Adipose tissue (tissue), 3 donors: Measurements from ENCODE around the gene ZSWIM2. TPM values are rescaled to one million over a fixed set of nuclear protein-coding genes. Genes with fewer than 3 reads are reported as not detected.
"Not testable (repeated sequence)": the region's sequence is repeated elsewhere in the genome, so short reads cannot be mapped to it uniquely, and the experiment has no call there.

Source experiments
- H3K27ac ChIP-seq: one replicate; pipeline ENCODE4 v1.5.1; 2013; ENCODE audit warnings: low read depth, low read length
- WGBS, 3 donors: extraction: QIAGEN DNeasy Blood & Tissue Kit; methylation state at CpG; one replicate each; pipeline ENCODE4 v1.1.7; 2013; 5-methylcytosine and 5-hydroxymethylcytosine counted together
- polyA plus RNA-seq, 3 donors: library from polyadenylated mRNA; stranded (reverse); fragments of 200-250 nt; gene quantifications; one replicate each; pipeline ENCODE4 v1.2.3, GENCODE V29; 2013
- donor health status: healthy with polysubstance abuse.
- donor health status: Bipolar disorder and iron deficiency.
- donor health status: healthy.

The ZSWIM2 gene
- polyA plus RNA-seq, 3 donors = 0.34 TPM; not detected in 1

- H3K27ac ChIP-seq = no peak overlapping the region
- WGBS, 3 donors = 86 to 89% (median 87%) methylated on average over 5 of the region's 5 CpGs
Measured at GRCh38 chr2:186855216-186855615, 6.2 kb upstream of the ZSWIM2 start.

GRCh38 chr2:186853951-186854350, 5.0 kb upstream of the ZSWIM2 start:
- no peak overlapping the region for H3K27ac ChIP-seq

- WGBS, 3 donors = 53 to 95% (median 89%) methylated on average over 5 of the region's 5 CpGs
- no peak overlapping the region for H3K27ac ChIP-seq
Measured at GRCh38 chr2:186852508-186852907, 3.5 kb upstream of the ZSWIM2 start.

- WGBS, 3 donors = 81 to 96% (median 94%) methylated on average over 3 of the region's 3 CpGs
- no peak overlapping the region for H3K27ac ChIP-seq
Measured at GRCh38 chr2:186842373-186842772, 6.6 kb downstream of the ZSWIM2 start.

GRCh38 chr2:186841940-186842339, 7.0 kb downstream of the ZSWIM2 start:
- WGBS, 3 donors = 65 to 70% (median 67%) methylated on average over 3 of the region's 3 CpGs
- H3K27ac ChIP-seq = no peak overlapping the region

GRCh38 chr2:186835628-186836027, 13.3 kb downstream of the ZSWIM2 start:
- WGBS, 3 donors = 33 to 64% (median 55%) methylated on average over 1 of the region's 1 CpG

GRCh38 chr2:186827862-186828492, 21.0 kb downstream of the ZSWIM2 start:
- H3K27ac ChIP-seq = no peak overlapping the region
- WGBS, 3 donors = 63 to 72% (median 69%) methylated on average over 2 of the region's 2 CpGs

More at GRCh38 chr2:186835628-186836027, 13.3 kb downstream of the ZSWIM2 start:
- H3K27ac ChIP-seq = no peak overlapping the region

GRCh38 chr2:186827411-186827810, 21.6 kb downstream of the ZSWIM2 start:
- H3K27ac ChIP-seq = no peak overlapping the region
- WGBS, 3 donors = 90 to 95% (median 94%) methylated on average over 2 of the region's 2 CpGs

GRCh38 chr2:186822323-186822722, 26.6 kb downstream of the ZSWIM2 start:
- WGBS, 3 donors = 73 to 88% (median 79%) methylated on average over 2 of the region's 2 CpGs
- H3K27ac ChIP-seq = no peak overlapping the region

- 86 to 94% (median 87%) methylated on average over 7 of the region's 7 CpGs for WGBS, 3 donors
- no peak overlapping the region for H3K27ac ChIP-seq
Measured at GRCh38 chr2:186820303-186820702, 28.7 kb downstream of the ZSWIM2 start.

- not testable (repeated sequence) for H3K27ac ChIP-seq
- WGBS, 3 donors = 76 to 89% (median 88%) methylated on average over 6 of the region's 6 CpGs
Measured at GRCh38 chr2:186811760-186812159, 37.2 kb downstream of the ZSWIM2 start.

- WGBS, 3 donors = 84 to 100% (median 88%) methylated on average over 1 of the region's 1 CpG
- no peak overlapping the region for H3K27ac ChIP-seq
Measured at GRCh38 chr2:186806591-186806990, 42.4 kb downstream of the ZSWIM2 start.

- H3K27ac ChIP-seq = not testable (repeated sequence)
- 87 to 89% (median 88%) methylated on average over 1 of the region's 1 CpG for WGBS, 3 donors
Measured at GRCh38 chr2:186798604-186799003, 50.4 kb downstream of the ZSWIM2 start.

- H3K27ac ChIP-seq = no peak overlapping the region
- 82 to 91% (median 88%) methylated on average over 4 of the region's 4 CpGs for WGBS, 3 donors
Measured at GRCh38 chr2:186784930-186785329, 64.0 kb downstream of the ZSWIM2 start.

- no peak overlapping the region for H3K27ac ChIP-seq
Measured at GRCh38 chr2:186783254-186783653, 65.7 kb downstream of the ZSWIM2 start.

GRCh38 chr2:186780701-186781316, 68.2 kb downstream of the ZSWIM2 start:
- no peak overlapping the region for H3K27ac ChIP-seq
- 50 to 65% (median 60%) methylated on average over 4 of the region's 4 CpGs for WGBS, 3 donors

Other genes with a start within 250 kb of the ZSWIM2 start
- 1 to 10 TPM in 2 of 3 donors, under 1 TPM in 1; 0.46 to 2.5 (median 1.2) TPM for gene FAM171B, start 155.1 kb downstream of the ZSWIM2 start, polyA plus RNA-seq